Measurements from ENCODE around the gene SYT13.

SYT13 gene

DNA sequence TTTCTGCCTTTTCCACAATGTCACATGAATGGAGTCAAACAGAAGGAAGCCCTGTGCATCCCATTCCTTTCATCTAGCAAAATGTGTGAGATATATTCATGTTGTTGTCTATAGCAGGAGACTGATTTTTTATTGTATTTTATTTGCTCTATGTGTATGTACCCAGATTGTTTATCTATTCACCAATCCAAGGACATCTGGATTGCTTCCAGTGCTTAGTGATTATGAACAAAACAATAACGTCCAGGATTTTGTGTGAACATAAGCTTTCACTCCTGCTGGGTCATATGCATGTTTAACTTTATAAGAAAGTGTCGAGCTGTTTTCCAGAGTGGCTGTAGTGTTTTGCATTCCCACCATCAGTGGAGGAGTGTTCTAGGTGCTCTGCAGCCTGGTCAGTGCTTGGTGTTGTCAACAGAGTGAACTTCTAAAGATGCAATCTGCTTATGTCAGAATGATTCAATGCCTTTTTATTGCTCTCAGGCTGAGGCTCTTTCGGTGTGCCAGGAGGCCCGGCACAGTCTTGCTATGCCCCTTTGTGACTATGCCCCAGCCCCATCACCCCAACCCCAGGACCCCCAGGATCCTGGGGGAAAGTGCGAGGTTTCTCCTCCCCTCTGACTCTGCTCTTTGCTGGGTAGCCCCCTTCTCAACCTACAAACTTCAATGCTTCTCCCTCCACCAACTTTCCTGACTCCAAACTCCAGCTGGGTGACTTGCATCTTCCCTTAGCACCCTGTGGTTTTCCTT is 19.9 kb upstream of the SYT13 start:
- no peak for DNase-seq

DNA sequence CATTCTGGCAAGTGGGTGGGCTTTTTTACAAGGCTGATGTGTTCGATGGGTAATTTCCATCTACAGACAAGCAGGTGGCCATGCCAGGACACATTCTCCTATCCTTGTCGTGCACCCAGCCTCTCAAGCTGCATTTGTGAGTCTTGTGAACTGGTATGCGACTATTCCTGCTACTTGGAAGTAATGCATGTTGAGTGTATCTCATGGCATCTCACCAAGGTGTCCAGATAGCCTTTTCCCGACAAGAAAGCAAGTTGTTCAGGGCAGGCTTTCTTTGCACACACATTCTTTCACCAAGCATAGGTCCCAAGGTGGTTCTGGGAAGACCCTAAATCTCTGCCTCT is 18.8 kb upstream of the SYT13 start:
- no peak for DNase-seq

DNA sequence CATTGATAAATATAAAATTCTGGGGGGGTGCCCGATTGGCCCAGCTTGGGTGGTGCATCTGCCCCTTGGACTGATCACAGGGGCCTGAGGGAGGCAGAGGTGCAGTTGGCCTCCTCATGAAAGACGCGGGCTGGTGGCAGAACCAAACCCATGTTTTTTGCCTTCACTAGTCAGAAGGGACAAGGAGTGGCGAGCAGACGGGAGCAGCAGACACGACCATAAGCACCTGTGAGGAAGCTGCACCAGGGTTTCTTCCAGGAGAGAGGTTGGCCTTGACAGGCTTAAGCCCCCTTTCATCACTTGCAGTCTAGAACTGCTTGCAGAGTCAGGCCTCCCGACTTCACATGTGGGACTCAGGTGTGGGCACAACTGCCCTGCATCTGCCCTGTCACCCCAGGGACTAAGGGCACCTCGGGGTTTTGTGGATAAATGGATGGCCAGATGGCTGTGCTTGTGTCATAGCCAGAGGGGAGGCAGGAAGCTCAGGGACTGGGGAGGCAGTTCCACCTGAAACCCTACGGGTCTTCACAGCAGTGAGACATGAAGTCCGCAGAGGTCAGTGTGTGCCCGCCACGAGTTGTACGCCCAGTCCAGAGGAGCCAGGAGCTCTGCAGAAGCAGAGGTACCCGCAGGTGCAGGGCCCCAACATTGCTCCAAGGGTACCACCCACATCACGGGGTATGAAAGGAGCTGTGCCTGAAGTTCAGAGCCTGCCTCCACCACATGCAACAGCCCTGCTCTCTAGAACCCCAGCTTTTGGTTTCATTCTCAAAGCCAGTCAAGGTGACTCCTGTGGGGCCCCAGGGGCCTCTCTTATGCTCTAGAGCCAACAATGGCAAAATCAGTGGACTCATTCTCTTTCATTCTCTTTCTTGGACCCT is 18.2 kb upstream of the SYT13 start:
- DNase-seq: no peak

DNA sequence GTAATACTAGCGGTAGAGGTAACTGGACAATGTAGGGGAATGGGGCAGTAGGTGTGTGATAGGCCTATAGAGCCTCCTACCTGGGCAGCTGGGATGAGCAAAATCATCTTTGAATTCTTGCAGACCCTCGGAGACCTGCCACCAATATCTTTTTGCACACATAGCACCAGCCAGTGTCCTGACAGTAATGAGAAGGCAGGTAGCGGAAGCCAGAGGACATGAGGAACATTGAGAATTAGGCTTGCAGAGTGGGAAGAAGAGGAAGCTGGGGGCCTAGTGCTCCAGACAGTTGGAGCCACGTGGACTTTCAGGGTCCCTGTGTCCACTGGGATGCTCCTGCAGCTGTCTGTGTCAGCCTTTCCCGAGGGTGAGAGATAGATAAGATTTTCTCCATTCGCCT is 17.2 kb upstream of the SYT13 start:
- DNase-seq: no peak

GRCh38 chr11:45301537-45302246 is 15.6 kb upstream of the SYT13 start:
- no peak for DNase-seq

- DNase-seq: no peak
These were observed 14.6 kb upstream of the SYT13 start for GRCh38 chr11:45300715-45301114.

DNA sequence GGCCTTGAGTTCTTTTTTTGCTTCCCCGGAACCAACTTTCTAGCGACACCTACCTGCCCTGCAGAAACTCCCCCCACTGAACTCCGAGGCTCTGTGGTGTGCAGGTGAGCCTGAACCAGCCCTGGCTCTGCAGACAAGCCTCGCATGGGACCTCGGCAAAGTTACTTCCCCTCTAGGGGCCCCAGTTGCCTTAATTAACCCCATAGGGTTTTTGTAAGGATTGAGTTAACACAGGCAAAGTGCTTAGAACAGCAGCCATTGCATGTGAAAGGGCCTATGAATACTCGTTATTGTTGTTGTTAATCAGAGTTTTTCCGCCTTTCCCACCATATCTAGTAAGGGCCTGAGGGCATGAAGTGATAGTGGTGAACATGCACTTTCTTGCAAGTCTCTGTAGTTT is 12.6 kb upstream of the SYT13 start:
- DNase-seq: no peak

DNA sequence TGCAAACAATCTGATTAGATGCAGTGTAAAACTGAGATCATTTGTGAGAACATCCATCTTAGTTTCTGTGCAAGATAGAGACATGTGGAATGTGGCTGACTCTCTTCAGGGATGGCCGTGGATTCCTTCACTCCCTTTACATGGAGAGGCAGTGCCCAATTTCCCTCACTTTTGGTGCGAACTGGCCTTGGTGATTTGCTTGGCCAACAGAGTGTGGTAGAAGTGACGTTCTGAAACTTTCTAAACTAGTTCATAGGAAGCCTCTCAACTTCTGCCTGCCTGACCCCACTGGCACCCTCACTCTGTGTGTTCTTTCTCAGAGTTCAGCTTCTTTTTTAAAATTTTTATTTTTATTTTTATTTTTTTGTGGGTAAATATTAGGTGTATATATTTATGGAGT is 9.9 kb upstream of the SYT13 start:
- DNase-seq: no peak

- DNase-seq: no peak
These were observed 8.4 kb upstream of the SYT13 start for GRCh38 chr11:45294499-45294898.

- peak; percentile 15 for DNase-seq
These were observed 7.5 kb upstream of the SYT13 start for GRCh38 chr11:45293566-45294192.

GRCh38 chr11:45290586-45290985 is 4.4 kb upstream of the SYT13 start:
- DNase-seq: no peak

DNA sequence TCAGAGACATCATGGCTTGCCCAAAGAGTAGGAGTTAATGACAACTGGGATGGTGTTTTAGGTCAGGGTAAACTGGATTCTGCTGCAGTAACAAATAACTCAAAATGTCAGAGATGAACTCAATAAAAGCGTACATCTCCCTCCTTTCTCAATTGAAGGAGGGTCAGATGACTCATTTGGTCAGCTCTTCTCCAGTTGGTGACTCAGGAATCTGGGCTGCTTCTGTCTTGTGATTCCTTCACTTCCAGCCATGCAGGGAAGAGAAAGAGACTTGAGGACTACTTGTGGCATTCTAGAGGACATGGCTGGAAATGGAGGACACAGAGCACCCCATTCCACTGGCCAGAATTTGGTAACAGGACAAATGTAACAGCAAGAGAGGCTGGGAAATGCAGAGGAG is 3.2 kb upstream of the SYT13 start:
- no peak for DNase-seq

GRCh38 chr11:45288339-45288738 is 2.2 kb upstream of the SYT13 start:
- DNase-seq: no peak

DNA sequence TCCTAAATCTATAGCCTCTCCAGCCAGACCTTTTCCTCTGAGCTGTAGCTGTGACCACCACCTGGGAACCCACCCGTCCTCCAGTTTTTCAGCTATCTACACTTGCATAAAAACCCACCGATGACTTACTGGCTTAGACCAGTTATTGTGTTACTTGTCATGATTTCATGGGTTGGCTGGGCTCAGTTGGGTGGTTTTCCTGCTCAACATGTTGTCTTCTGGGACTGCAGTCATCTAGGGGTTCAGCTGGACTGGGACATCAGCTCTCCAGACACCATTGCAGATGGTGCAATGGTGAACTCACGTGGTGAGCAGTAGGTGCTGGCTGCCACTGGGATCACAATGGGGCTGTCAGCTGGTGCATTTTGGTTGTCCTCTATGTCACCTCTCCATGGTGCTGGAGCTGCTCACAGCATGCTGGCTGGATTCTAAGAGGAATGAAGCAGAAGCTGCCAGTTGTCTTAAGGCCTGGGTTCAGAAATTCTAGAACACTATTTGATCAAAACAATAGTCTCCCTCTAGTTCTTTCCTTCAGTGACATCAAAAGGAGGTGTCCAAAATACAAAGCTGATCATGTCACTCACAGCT is 1.3 kb upstream of the SYT13 start:
- DNase-seq: no peak

GRCh38 chr11:45285250-45285828 is 802 bp downstream of the SYT13 start:
- DNase-seq: no peak

DNA sequence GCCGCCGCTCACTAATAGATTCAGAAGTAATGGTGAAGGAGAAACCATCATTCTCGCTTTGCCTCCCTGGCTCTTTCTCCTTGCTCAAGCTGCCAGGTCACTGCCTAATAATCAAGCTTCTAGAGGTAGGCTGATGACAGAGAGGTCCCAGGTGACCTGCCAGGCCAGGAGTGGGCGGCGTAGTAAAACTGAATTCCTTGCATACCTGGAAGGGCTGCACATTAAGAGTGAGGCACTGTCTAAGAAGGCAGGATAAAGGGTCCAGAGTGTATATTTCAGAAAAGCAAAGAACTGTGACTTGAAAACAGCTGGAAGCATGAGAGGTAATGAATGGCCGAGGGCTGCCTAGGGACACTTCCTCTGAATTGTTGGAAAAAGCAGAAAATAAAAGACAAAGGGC is 4.1 kb downstream of the SYT13 start:
- DNase-seq: no peak

- no peak for DNase-seq
These were observed 5.7 kb downstream of the SYT13 start for GRCh38 chr11:45280449-45280848.

- DNase-seq: no peak
These were observed 6.5 kb downstream of the SYT13 start for GRCh38 chr11:45279645-45280044.

DNA sequence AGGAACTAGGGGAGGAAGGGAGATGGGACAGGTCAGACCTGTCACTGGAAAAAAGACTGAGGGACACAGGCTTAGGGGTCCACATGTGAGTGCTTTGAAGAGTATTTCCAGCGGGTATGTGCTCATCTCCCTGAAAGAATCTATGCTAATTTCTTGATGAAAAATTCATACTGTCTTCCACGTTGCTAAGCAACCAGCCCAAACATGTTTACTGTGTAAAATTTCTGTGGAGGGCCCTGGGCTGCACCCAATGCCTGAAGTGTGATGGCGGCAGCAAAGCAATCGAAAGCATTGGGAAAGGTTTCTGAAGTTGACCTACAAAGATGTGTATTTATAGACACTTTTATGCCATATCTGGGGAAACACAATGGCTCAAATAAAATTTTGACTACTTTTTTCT is 7.4 kb downstream of the SYT13 start:
- DNase-seq: no peak

- DNase-seq: no peak
These were observed 10.3 kb downstream of the SYT13 start for GRCh38 chr11:45275828-45276227.

DNA sequence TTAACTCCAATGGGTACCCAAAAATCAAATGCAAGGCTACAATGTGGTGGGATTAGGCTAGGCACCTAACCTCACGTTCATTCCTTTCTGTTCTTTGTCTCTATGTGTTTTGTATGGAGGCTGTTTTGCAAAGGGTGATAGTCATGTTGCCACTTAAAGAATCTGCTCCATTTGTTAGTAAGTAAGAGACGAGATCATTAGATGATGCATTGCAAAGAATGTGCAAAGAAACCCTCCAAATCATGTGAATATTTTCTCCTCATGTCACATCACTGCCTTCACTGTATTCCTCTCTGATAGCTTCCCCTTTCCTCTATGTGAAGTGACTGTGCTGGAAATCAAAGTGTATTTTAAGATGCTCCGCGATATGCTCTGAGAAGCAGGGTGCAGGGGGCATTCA is 11.9 kb downstream of the SYT13 start:
- DNase-seq: no peak

DNA sequence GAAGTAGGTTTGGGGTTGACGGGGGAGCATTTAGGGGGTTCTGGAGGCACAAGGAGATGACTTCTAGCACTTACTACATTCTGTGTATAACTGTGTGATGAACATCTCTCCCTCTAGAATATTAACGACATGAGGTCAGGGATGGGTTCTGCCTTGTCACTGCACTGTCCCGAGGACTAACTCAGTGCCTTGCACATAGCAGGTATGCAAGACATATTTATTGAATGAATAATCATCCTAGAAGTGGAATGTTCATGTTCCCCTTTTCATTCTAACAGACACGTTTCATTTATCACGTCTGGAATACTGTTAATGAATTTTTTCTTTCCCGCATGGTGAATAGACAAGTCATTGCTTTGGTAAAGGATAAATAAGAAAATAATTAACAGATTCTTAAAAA is 12.6 kb downstream of the SYT13 start:
- no peak for DNase-seq

- no peak for DNase-seq
These were observed 13.4 kb downstream of the SYT13 start for GRCh38 chr11:45272701-45273100.

All from effector CD4-positive, alpha-beta T cell (primary cell).